CD4-positive, alpha-beta T cell treated with Interleukin-2 at 100 ng/mL for 4 hours (primary cell): Measurements from ENCODE around the gene SLC16A12.
"Not testable (repeated sequence)": the region's sequence is repeated elsewhere in the genome, so short reads cannot be mapped to it uniquely, and the experiment has no call there.

Experiments used
- DNase-seq: peaks from one replicate; pipeline ENCODE4 v3.0.0-alpha.2; 2020; ENCODE audit warnings: low spot score

Gene SLC16A12

GRCh38 chr10:89414879-89415821, 120.2 kb downstream of the SLC16A12 start:
- DNase-seq = peak; percentile 33

- peak; percentile 67 for DNase-seq
Measured at GRCh38 chr10:89414146-89414878, 121.1 kb downstream of the SLC16A12 start, which contains the start of gene IFIT5. IFIT5 (plus strand) TSS chr10:89414568; CDS start chr10:89414799, 231 bp downstream.

GRCh38 chr10:89413398-89413912, 121.9 kb downstream of the SLC16A12 start:
- no peak for DNase-seq

- peak; percentile 34 for DNase-seq
Measured at GRCh38 chr10:89412276-89412675, 123.1 kb downstream of the SLC16A12 start.

- DNase-seq = not testable (repeated sequence)
Measured at GRCh38 chr10:89411135-89411534, 124.3 kb downstream of the SLC16A12 start.

- not testable (repeated sequence) for DNase-seq
Measured at GRCh38 chr10:89410551-89410950, 124.8 kb downstream of the SLC16A12 start.

- DNase-seq = not testable (repeated sequence)
Measured at GRCh38 chr10:89409282-89409681, 126.1 kb downstream of the SLC16A12 start.

GRCh38 chr10:89407792-89408191, 127.6 kb downstream of the SLC16A12 start:
- not testable (repeated sequence) for DNase-seq

GRCh38 chr10:89406178-89406577, 129.2 kb downstream of the SLC16A12 start:
- DNase-seq = not testable (repeated sequence)

- no peak for DNase-seq
Measured at GRCh38 chr10:89404104-89405047, 131.0 kb downstream of the SLC16A12 start.

- no peak for DNase-seq
Measured at GRCh38 chr10:89403043-89403442, 132.4 kb downstream of the SLC16A12 start.

GRCh38 chr10:89399956-89400355, 135.4 kb downstream of the SLC16A12 start:
- no peak for DNase-seq

- no peak for DNase-seq
Measured at GRCh38 chr10:89398003-89398749, 137.2 kb downstream of the SLC16A12 start.

GRCh38 chr10:89395141-89395540, 140.3 kb downstream of the SLC16A12 start:
- DNase-seq = no peak

GRCh38 chr10:89393898-89394297, 141.5 kb downstream of the SLC16A12 start:
- DNase-seq = no peak

- DNase-seq = no peak
Measured at GRCh38 chr10:89392974-89393373, 142.4 kb downstream of the SLC16A12 start.

GRCh38 chr10:89391907-89392756, 143.3 kb downstream of the SLC16A12 start, which contains the start of gene IFIT1:
IFIT1 (plus strand) TSS chr10:89392623; CDS start chr10:89392713, 90 bp downstream.
- peak; percentile 77 for DNase-seq

- not testable (repeated sequence) for DNase-seq
Measured at GRCh38 chr10:89391226-89391576, 144.2 kb downstream of the SLC16A12 start.

- no peak for DNase-seq
Measured at GRCh38 chr10:89390476-89391225, 144.7 kb downstream of the SLC16A12 start.
